HG03045 (cell line): ENCODE results near the gene TIGD3.

ENCODE experiments used
- ATAC-seq: cut with Tn5 transposase; IDR thresholded peaks from one replicate; pipeline ENCODE4 v1.9.1; 2021; ENCODE audit warnings: mild to moderate bottlenecking, moderate library complexity; ENCODE audit not compliant: unreplicated experiment

Gene TIGD3

GRCh38 chr11:65389294-65389980 lies 34.9 kb downstream of the TIGD3 start:
- ATAC-seq: no peak

GRCh38 chr11:65390099-65390941 lies 35.8 kb downstream of the TIGD3 start:
- no peak for ATAC-seq

- ATAC-seq: no peak
These were observed 36.4 kb downstream of the TIGD3 start for GRCh38 chr11:65390996-65391395.

GRCh38 chr11:65392186-65392829 lies 37.8 kb downstream of the TIGD3 start:
- no peak for ATAC-seq

GRCh38 chr11:65392899-65393298 lies 38.3 kb downstream of the TIGD3 start:
- ATAC-seq: no peak

GRCh38 chr11:65393513-65394079 lies 39.0 kb downstream of the TIGD3 start:
- ATAC-seq: no peak

- no peak for ATAC-seq
These were observed 39.6 kb downstream of the TIGD3 start for GRCh38 chr11:65394125-65394536.

- no peak for ATAC-seq
These were observed 41.5 kb downstream of the TIGD3 start for GRCh38 chr11:65395961-65396530.

GRCh38 chr11:65396769-65397745 lies 42.5 kb downstream of the TIGD3 start:
- ATAC-seq: no peak

- no peak for ATAC-seq
These were observed 43.9 kb downstream of the TIGD3 start for GRCh38 chr11:65398362-65398910.

GRCh38 chr11:65399249-65399648 lies 44.7 kb downstream of the TIGD3 start:
- ATAC-seq: no peak

GRCh38 chr11:65399845-65400244 lies 45.3 kb downstream of the TIGD3 start:
- ATAC-seq: no peak

- ATAC-seq: no peak
These were observed 45.9 kb downstream of the TIGD3 start for GRCh38 chr11:65400307-65401072.

- ATAC-seq: no peak
These were observed 46.7 kb downstream of the TIGD3 start for GRCh38 chr11:65401073-65401802.

GRCh38 chr11:65401803-65402248 lies 47.3 kb downstream of the TIGD3 start:
- ATAC-seq: no peak

- no peak for ATAC-seq
These were observed 48.2 kb downstream of the TIGD3 start for GRCh38 chr11:65402790-65403189.

- ATAC-seq: no peak
These were observed 49.1 kb downstream of the TIGD3 start for GRCh38 chr11:65403607-65404121.

- ATAC-seq: no peak
These were observed 49.7 kb downstream of the TIGD3 start for GRCh38 chr11:65404210-65404609.
